HEK293T (cell line): ENCODE data around the gene GALNT7.

Experiments
- BHLHE40 ChIP-seq: fragments of 450-650 bp; IDR thresholded peaks from 2 replicates; pipeline ENCODE4 v1.6.1; 2016; ENCODE audit warnings: mild to moderate bottlenecking, moderate library complexity, borderline replicate concordance
- ZNF384 ChIP-seq: fragments of 450-650 bp; IDR thresholded peaks from 2 replicates; pipeline ENCODE4 v1.6.1; 2016

GRCh38 chr4:173177232-173177631 lies 8.6 kb downstream of the GALNT7 start:
- TF ChIP-seq ZNF384: no peak
- no peak for TF ChIP-seq BHLHE40
